GM23248 (cell line): Measurements from ENCODE around the gene CLEC16A. TPM values are rescaled to one million over a fixed set of nuclear protein-coding genes. Genes with fewer than 3 reads are reported as not detected.
A peak's percentile ranks its signal among the peaks of the same experiment; 100 is the strongest.

Experiments used
- DNase-seq: peaks from one replicate; pipeline ENCODE4 v3.0.0-alpha.2; 2015
- H2AFZ ChIP-seq: fragments of 200-600 bp; sonication (generic); 2 replicates; pipeline ENCODE4 v1.6.1; 2016; ENCODE audit warnings: antibody characterized with exemption
- H3F3A ChIP-seq: fragments of 200-600 bp; sonication (generic); 2 replicates; pipeline ENCODE4 v1.6.1; 2016; ENCODE audit warnings: mild to moderate bottlenecking, antibody characterized with exemption, mixed run types; ENCODE audit not compliant: insufficient read depth
- H3K27ac ChIP-seq: fragments of 200-600 bp; sonication (generic); 2 replicates; pipeline ENCODE4 v1.5.1; 2016; ENCODE audit warnings: mild to moderate bottlenecking
- H3K27me3 ChIP-seq: fragments of 200-600 bp; sonication (generic); replicated peaks from 2 replicates; pipeline ENCODE4 v1.6.1; 2016; ENCODE audit warnings: mild to moderate bottlenecking; ENCODE audit not compliant: insufficient read depth
- H3K36me3 ChIP-seq: fragments of 200-600 bp; sonication (generic); 2 replicates; pipeline ENCODE4 v1.6.1; 2016; ENCODE audit warnings: low read depth, mild to moderate bottlenecking
- H3K4me1 ChIP-seq: fragments of 200-600 bp; sonication (generic); 2 replicates; pipeline ENCODE4 v1.6.1; 2016; ENCODE audit warnings: mild to moderate bottlenecking; ENCODE audit not compliant: insufficient read depth
- H3K4me2 ChIP-seq: fragments of 200-600 bp; sonication (generic); one replicate; pipeline ENCODE4 v1.6.1; 2016; ENCODE audit warnings: mild to moderate bottlenecking; ENCODE audit not compliant: unreplicated experiment
- H3K4me3 ChIP-seq: fragments of 200-600 bp; sonication (generic); 2 replicates; pipeline ENCODE4 v1.5.1; 2016; ENCODE audit warnings: mild to moderate bottlenecking
- H3K79me2 ChIP-seq: fragments of 200-600 bp; sonication (generic); 2 replicates; pipeline ENCODE4 v1.6.1; 2016; ENCODE audit warnings: mild to moderate bottlenecking; ENCODE audit not compliant: insufficient read depth
- H3K9ac ChIP-seq: fragments of 200-600 bp; sonication (generic); 2 replicates; pipeline ENCODE4 v1.6.1; 2016; ENCODE audit warnings: mild to moderate bottlenecking
- H3K9me2 ChIP-seq: fragments of 200-600 bp; sonication (generic); 2 replicates; pipeline ENCODE4 v1.6.1; 2016; ENCODE audit warnings: mixed run types, mild to moderate bottlenecking, moderate library complexity; ENCODE audit not compliant: insufficient read depth
- H3K9me3 ChIP-seq: fragments of 200-600 bp; sonication (generic); one replicate; pipeline ENCODE4 v1.6.1; 2017; ENCODE audit warnings: low read depth
- H4K20me1 ChIP-seq: fragments of 200-600 bp; sonication (generic); 2 replicates; pipeline ENCODE4 v1.6.0; 2016; ENCODE audit not compliant: insufficient read depth
- EZH2 ChIP-seq: fragments of 200-600 bp; sonication (generic); IDR thresholded peaks from 2 replicates; pipeline ENCODE4 v1.6.1; 2018; ENCODE audit warnings: antibody characterized with exemption, mild to moderate bottlenecking; ENCODE audit not compliant: insufficient read depth, poor library complexity, severe bottlenecking
- EZH2phosphoT487 ChIP-seq: fragments of 200-600 bp; sonication (generic); IDR thresholded peaks from 2 replicates; pipeline ENCODE4 v1.6.1; 2018; ENCODE audit warnings: antibody characterized with exemption, moderate library complexity, mild to moderate bottlenecking, low read depth; ENCODE audit not compliant: insufficient read depth
- WGBS, 2 experiments: methylation state at CpG; one replicate each; pipeline ENCODE4 v1.1.6; 2015 to 2017; ENCODE audit warnings: low lambda C conversion rate in 2 of 2, low coverage in 1 of 2; ENCODE audit errors: missing lambda C conversion rate in 2 of 2; 5-methylcytosine and 5-hydroxymethylcytosine counted together
- in situ Hi-C: fragments of 300-500 bp; cut with MboI; formaldehyde crosslinking; loops from 2 replicates; pipeline ENCODE4 v1.15.0; 2020
- polyA plus RNA-seq: library from polyadenylated mRNA; unstranded; fragments of >200 nt; fragmentation: Nextera tagmentation; extraction: Ambion mirVana; gene quantifications from 2 replicates; pipeline ENCODE4 v1.2.1, GENCODE V29; 2016
- total RNA-seq: library from RNA; depleted of rRNA; stranded (reverse); fragments of >200 nt; shearing (Covaris generic); gene quantifications from 2 replicates; pipeline ENCODE4 v1.2.3, GENCODE V29; 2014

CLEC16A gene
- total and polyA plus RNA-seq, 2 experiments from 2014 or later, result 13.2 to 21.4 TPM

DNA sequence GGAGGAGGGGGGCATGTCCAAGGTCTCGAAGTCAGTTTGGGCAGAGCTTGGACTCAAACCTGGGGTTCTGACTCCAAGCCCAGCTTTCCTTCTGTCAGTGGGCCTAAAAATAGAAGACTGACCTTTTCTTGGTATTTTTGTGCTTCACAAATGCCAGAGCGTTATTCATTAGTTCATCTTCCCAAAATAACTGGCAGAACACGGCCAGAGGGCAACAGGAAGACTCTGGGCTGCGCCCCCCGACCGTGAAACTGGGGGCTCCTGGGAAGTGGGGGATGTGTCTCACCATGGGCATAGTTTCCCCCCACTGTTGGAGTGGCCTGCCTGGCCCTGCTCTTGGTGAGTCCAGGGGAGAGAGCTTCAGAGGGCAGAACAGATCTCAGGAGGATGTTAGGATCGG lies 217.6 kb downstream of the CLEC16A start:
- WGBS, 2 experiments, result 34 to 37% methylated on average over 7 of the region's 7 CpGs
- Histone ChIP-seq H3K4me1 (peaks cover 17% of the 10 kb centered on the region), H3K79me2 (no peaks in the 10 kb centered on the region), H3K27me3 (no peaks in the 10 kb centered on the region), H3F3A (no peaks in the 10 kb centered on the region), H3K27ac (no peak overlapping the region), H4K20me1 (no peaks in the 10 kb centered on the region), H3K4me2 (no peak overlapping the region), H3K9me3 (no peaks in the 10 kb centered on the region), H2AFZ (no peak overlapping the region), H3K9me2 (no peaks in the 10 kb centered on the region), H3K4me3 (no peak overlapping the region), H3K9ac (no peak overlapping the region), H3K36me3 (no peaks in the 10 kb centered on the region)
- in situ Hi-C loops, result no loop called here
- peak; percentile 28 for DNase-seq
- TF ChIP-seq EZH2, result no peak
- TF ChIP-seq EZH2phosphoT487, result no peak

DNA sequence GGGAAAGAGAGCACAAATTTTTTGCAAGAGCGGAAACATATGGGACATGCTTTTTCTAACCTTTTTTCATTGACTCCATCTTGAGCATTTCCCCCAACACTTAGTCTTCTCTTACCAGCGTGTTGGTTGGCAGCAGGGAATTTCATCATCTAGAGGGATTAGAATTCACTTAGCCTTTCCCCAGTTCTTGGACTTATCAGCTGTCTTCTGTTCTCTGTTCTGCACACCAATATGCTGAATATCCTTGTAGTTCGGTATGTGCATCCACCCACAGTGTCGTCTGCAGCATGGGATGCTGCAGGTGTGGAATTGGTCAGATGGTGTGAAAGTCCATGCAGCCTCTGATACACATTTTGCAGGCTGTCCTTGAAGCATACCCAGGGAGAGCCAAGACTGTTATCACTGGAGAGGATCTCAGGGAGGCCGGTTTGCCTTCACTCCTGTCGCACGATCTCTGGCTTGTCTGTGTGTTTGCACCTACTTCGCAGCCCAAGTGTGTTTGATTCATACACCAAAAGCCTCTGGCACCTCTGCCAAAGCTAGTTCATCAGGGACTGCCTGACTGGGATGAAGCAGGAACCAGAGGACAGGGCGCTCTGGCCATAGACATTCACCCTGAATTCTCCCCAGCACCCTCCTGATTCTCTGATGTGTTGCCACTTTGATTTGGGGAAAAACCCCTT lies 218.4 kb downstream of the CLEC16A start:
- H3K27ac ChIP-seq, result no peak overlapping the region
- H3K4me2 ChIP-seq, result no peak overlapping the region
- no peaks in the 10 kb centered on the region for H3F3A ChIP-seq
- no peaks in the 10 kb centered on the region for H4K20me1 ChIP-seq
- no peak overlapping the region for H3K9ac ChIP-seq
- H3K9me2 ChIP-seq, result no peaks in the 10 kb centered on the region
- no peak overlapping the region for H3K4me3 ChIP-seq
- in situ Hi-C loops, result no loop called here
- no peaks in the 10 kb centered on the region for H3K9me3 ChIP-seq
- peaks cover 17% of the 10 kb centered on the region for H3K4me1 ChIP-seq
- no peak for DNase-seq
- 96 to 98% methylated on average over 9 of the region's 9 CpGs for WGBS, 2 experiments
- no peak overlapping the region for H2AFZ ChIP-seq
- no peaks in the 10 kb centered on the region for H3K79me2 ChIP-seq
- TF ChIP-seq EZH2phosphoT487, result no peak
- TF ChIP-seq EZH2, result no peak
- no peaks in the 10 kb centered on the region for H3K36me3 ChIP-seq
- H3K27me3 ChIP-seq, result no peaks in the 10 kb centered on the region

DNA sequence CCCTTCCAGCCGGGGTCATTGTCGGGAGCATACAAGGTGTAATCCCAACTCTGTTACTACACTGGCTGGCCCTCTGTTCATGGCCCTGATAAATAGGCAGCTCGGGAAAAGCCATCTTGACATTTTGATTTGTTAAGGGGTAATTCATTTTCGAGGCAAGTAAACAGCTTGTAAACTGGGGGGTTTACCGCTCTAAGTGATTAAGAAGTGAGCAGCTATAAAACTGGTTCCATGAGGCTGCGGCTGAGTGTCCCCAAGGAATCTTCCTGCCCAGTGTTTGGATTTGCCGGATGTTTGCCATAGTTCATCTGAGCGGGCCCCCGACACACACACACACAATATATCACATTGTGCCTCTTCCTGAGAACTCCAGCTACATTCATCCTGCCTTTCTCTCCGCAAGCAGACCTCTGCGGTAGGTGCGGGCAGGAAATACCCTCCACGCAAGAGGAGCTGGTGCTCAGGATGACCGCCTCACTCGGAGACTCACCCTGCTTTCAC lies 219.4 kb downstream of the CLEC16A start:
- Histone ChIP-seq H3K4me1 (peaks cover 17% of the 10 kb centered on the region), H3K9me3 (no peaks in the 10 kb centered on the region), H3K79me2 (no peaks in the 10 kb centered on the region), H3K4me2 (no peak overlapping the region), H3K27ac (no peak overlapping the region), H3F3A (no peaks in the 10 kb centered on the region), H4K20me1 (no peaks in the 10 kb centered on the region), H2AFZ (no peak overlapping the region), H3K36me3 (no peaks in the 10 kb centered on the region), H3K9me2 (no peaks in the 10 kb centered on the region), H3K27me3 (no peaks in the 10 kb centered on the region), H3K4me3 (no peak overlapping the region), H3K9ac (no peak overlapping the region)
- TF ChIP-seq EZH2, result no peak
- TF ChIP-seq EZH2phosphoT487, result no peak
- DNase-seq, result no peak
- WGBS, 2 experiments, result 97 to 99% methylated on average over 15 of the region's 15 CpGs
- in situ Hi-C loops, result no loop called here

DNA sequence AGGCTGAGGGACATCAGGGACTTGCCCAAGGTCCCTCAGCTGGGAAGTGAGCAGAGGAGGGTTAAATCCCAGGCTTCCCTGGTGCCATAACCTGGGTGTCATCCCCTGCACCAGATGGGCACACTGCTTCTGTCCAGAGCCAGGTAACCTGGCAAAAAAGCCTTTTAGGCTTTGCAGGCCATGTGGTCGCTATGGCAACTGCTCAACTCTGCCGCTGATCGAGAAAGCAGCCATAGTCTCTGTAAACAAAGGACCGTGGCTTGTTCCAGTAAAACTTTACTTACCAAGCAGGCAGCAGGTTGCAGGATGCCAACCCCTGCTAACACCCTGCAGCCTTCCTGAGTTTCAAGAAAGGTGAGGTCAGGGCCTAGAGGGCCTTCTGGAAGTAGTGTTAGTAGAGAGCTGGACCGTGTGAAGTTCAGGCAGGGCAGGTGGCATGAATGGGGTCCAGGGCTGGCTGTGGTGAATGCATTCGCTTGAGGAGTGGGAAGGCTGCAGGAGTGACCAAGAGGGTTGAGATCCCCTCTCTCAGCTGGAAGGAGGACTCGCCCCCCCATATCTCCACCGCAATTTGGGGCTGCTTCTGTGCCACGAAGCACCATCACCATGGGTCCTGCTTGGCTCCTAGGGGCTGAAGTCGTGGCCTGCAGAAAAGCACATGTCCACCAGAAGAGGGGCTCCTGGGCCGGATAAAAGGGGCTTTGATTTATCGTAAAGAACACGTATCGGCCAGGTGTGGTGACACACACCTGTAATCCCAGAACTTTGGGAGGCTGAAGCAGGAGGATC lies 220.3 kb downstream of the CLEC16A start:
- in situ Hi-C loops, result no loop called here
- no peak for TF ChIP-seq EZH2phosphoT487
- TF ChIP-seq EZH2, result no peak
- H3K79me2 ChIP-seq, result no peaks in the 10 kb centered on the region

More for the DNA sequence above, 220.3 kb downstream of the CLEC16A start:
- no peak overlapping the region for H3K4me3 ChIP-seq
- no peak for DNase-seq
- H3K4me1 ChIP-seq, result peaks cover 17% of the 10 kb centered on the region
- H3F3A ChIP-seq, result no peaks in the 10 kb centered on the region
- no peaks in the 10 kb centered on the region for H3K27me3 ChIP-seq
- no peak overlapping the region for H2AFZ ChIP-seq
- no peaks in the 10 kb centered on the region for H3K9me2 ChIP-seq
- no peak overlapping the region for H3K27ac ChIP-seq
- 97% methylated on average over 14 of the region's 14 CpGs for WGBS, 2 experiments
- no peak overlapping the region for H3K4me2 ChIP-seq
- H3K9me3 ChIP-seq, result no peaks in the 10 kb centered on the region
- H3K9ac ChIP-seq, result no peak overlapping the region
- H3K36me3 ChIP-seq, result no peaks in the 10 kb centered on the region
- H4K20me1 ChIP-seq, result no peaks in the 10 kb centered on the region
